ENCODE data around the gene PDE11A.

PDE11A gene

GRCh38 chr2:177577075-177577474 lies 495.5 kb downstream of the PDE11A start:
- Mint-ChIP-seq H3K27me3 (peaks cover 3% of the 10 kb centered on the region), H3K4me3 (no peak overlapping the region), H3K27ac (no peak overlapping the region), H3K36me3 (ENCODE audit: low read depth) (no peaks in the 10 kb centered on the region), H3K4me1 (ENCODE audit: low read depth) (no peaks in the 10 kb centered on the region), H3K9me3 (no peaks in the 10 kb centered on the region)

- Mint-ChIP-seq H3K27me3 (peaks cover 3% of the 10 kb centered on the region), H3K36me3 (ENCODE audit: low read depth) (no peaks in the 10 kb centered on the region), H3K4me1 (ENCODE audit: low read depth) (no peaks in the 10 kb centered on the region), H3K9me3 (no peaks in the 10 kb centered on the region), H3K4me3 (no peak overlapping the region), H3K27ac (no peak overlapping the region)
Measured at GRCh38 chr2:177575358-177575757, 497.2 kb downstream of the PDE11A start.

GRCh38 chr2:177574356-177574755 lies 498.2 kb downstream of the PDE11A start:
- no peaks in the 10 kb centered on the region for H3K4me1 Mint-ChIP-seq (ENCODE audit: low read depth)
- H3K4me3 Mint-ChIP-seq: no peak overlapping the region
- H3K36me3 Mint-ChIP-seq (ENCODE audit: low read depth): no peaks in the 10 kb centered on the region
- no peaks in the 10 kb centered on the region for H3K9me3 Mint-ChIP-seq
- H3K27me3 Mint-ChIP-seq: peaks cover 3% of the 10 kb centered on the region
- H3K27ac Mint-ChIP-seq: no peak overlapping the region

All from stimulated activated naive CD8-positive, alpha-beta T cell treated with anti-CD3 and anti-CD28 coated beads, Interleukin-15, Interleukin-2, amounts not matched to agents 100 ng/mL and 50 ng/mL, for 24 hours (primary cell).